Activated CD8-positive, alpha-beta T cell treated with anti-CD3 and anti-CD28 coated beads for 36 hours (primary cell): ENCODE measurements around the gene AKAP12. TPM values are rescaled to one million over a fixed set of nuclear protein-coding genes. Genes with fewer than 3 reads are reported as not detected.

Experiments
- ATAC-seq: fragments of 200-7000 bp; cut with Tn5 transposase; one replicate; pipeline ENCODE4 v1.10.0; 2021; ENCODE audit warnings: mild to moderate bottlenecking, moderate library complexity
- CTCF ChIA-PET: fragments of 350-600 bp; sonication (Branson Sonifier 250); formaldehyde crosslinking; loops from one replicate; lab custom pipeline; 2021; ENCODE audit warnings: antibody characterized with exemption; lab: Charles Lee
- POLR2A ChIA-PET: fragments of 350-600 bp; sonication (Branson Sonifier 250); formaldehyde crosslinking; loops from one replicate; lab custom pipeline; 2021; ENCODE audit warnings: antibody characterized with exemption; lab: Charles Lee
- DNase-seq: peaks from one replicate; pipeline ENCODE4 v3.0.0-alpha.2; 2020
- H3K27ac Mint-ChIP-seq: one replicate; pipeline ENCODE4 v1.8.0; 2021; ENCODE audit warnings: mild to moderate bottlenecking, mixed read lengths
- H3K27me3 Mint-ChIP-seq: one replicate; pipeline ENCODE4 v1.8.0; 2021; ENCODE audit warnings: mixed read lengths
- H3K36me3 Mint-ChIP-seq: one replicate; pipeline ENCODE4 v1.8.0; 2021; ENCODE audit warnings: low read depth, mixed read lengths
- H3K4me1 Mint-ChIP-seq: one replicate; pipeline ENCODE4 v1.8.0; 2021; ENCODE audit warnings: low read depth, mixed read lengths
- H3K4me3 Mint-ChIP-seq: one replicate; pipeline ENCODE4 v1.8.0; 2021; ENCODE audit warnings: mild to moderate bottlenecking, moderate library complexity, mixed read lengths
- H3K9me3 Mint-ChIP-seq: one replicate; pipeline ENCODE4 v1.8.0; 2021; ENCODE audit warnings: mixed read lengths
- intact Hi-C: fragments of 100-400 bp; cut with micrococcal nuclease; formaldehyde crosslinking; loops from one replicate; pipeline ENCODE4 v1.10.0; 2022
- total RNA-seq, 2 experiments: library from RNA; stranded (reverse); gene quantifications; one replicate each; pipeline ENCODE4 v1.2.3, GENCODE V29; 2021
- TF ChIP-seq, protein P1 (sequence below): fragments of 200-600 bp; IDR thresholded peaks from one replicate; pipeline ENCODE4 v1.8.0; 2022; ENCODE audit warnings: antibody characterized with exemption, mild to moderate bottlenecking

The AKAP12 gene
- total RNA-seq, 2 experiments from 2014 or later = 3.2 to 4.0 TPM

DNA sequence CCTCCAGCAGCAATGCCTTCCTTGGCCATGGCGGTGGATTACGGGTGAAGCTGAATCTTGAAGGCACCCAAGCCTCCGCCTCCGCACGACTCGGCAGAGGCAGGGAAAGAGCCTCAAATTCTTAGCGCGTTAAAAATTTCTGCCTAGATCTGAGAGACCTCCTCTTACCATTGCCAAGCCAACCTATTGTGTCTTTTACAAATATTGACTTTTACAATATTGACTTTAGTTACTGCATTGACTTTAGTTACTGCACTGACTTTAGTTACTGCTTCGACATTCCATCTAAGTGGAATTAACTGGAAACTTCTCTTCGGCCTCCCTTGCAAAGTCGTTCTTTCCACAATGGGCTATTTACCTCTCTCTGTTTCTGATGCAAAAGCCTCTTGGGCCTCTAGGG lies 13.8 kb upstream of the AKAP12 start:
- Mint-ChIP-seq H3K9me3 (no peaks in the 10 kb centered on the region), H3K4me1 (peaks cover 13% of the 10 kb centered on the region), H3K27me3 (peaks cover 3% of the 10 kb centered on the region), H3K36me3 (no peaks in the 10 kb centered on the region), H3K27ac (no peak overlapping the region), H3K4me3 (no peak overlapping the region)
- intact Hi-C loops = no loop called here
- ATAC-seq (no peak), DNase-seq (no peak)
- TF ChIP-seq, protein P1, sequence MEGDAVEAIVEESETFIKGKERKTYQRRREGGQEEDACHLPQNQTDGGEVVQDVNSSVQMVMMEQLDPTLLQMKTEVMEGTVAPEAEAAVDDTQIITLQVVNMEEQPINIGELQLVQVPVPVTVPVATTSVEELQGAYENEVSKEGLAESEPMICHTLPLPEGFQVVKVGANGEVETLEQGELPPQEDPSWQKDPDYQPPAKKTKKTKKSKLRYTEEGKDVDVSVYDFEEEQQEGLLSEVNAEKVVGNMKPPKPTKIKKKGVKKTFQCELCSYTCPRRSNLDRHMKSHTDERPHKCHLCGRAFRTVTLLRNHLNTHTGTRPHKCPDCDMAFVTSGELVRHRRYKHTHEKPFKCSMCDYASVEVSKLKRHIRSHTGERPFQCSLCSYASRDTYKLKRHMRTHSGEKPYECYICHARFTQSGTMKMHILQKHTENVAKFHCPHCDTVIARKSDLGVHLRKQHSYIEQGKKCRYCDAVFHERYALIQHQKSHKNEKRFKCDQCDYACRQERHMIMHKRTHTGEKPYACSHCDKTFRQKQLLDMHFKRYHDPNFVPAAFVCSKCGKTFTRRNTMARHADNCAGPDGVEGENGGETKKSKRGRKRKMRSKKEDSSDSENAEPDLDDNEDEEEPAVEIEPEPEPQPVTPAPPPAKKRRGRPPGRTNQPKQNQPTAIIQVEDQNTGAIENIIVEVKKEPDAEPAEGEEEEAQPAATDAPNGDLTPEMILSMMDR = no peak
- ChIA-PET CTCF (no interaction called here), POLR2A (no interaction called here)

DNA sequence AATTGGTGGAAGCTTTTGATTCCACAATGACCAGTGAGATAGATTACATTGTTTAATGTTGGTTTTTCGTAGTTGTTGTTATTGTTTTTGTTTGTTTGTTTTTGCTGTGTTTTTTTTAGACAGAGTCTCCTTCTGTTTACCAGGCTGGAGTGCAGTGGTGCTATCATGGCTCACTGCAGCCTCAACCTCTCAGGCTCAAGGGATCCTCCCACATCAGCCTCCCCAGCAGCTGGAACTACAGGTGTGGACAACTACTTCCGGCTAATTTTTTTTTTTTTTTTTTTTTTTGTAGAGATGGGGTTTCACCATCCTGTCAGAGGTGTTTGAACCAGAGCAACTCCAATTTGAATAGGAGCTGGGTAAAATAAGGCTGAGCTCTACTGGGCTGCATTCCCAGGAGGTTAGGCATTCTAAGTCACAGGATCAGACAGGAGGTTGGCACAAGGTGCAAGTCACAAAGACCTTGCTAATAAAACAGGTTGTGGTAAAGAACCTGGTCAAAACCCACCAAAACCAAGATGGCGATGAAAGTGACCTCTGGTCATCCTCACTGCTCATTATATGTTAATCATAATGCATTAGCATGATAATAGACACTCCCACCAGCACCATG lies 10.9 kb upstream of the AKAP12 start:
- intact Hi-C loops = no loop called here
- H3K36me3 Mint-ChIP-seq = no peaks in the 10 kb centered on the region
- TF ChIP-seq, protein P1 = no peak

DNA sequence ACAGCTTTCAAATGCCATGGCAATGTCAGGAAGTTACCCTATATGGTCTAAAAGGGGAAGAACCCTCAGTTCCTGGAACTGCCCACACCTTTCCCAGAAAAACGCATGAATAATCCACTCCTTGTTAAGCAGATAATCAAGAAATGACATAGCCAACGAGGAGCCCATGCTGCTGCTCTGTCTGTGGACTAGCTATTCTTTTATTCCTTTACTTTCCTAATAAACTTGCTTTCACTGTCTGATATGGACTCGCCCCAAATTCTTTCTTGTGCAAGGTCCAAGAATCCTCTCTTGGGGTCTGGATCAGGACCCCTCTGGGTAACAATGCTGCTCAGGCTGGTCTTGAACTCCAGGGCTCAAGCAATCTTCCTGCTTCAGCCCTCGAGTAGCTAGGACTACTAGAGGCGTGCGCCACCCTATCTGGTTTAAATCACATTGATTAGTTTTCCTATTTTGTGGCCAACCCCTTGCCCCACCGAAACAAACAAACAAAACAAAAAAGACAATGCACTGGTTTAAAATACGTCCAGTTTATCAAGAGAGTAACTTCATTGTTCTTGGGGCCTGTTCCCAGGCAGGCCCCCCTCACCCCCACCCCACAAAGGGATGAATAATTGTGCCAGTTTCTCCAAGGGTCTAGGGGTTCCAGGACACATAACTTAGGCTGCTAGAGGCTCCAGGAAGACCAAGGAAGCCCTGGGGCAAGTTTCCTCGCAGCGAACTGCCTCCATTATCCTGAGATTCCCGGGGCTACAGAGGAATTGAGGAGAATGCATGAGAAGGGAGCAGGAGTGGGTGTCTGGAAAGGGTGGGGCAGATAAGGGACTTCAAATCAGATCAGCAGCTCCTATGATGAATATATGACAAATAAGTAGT lies 10.1 kb upstream of the AKAP12 start:
- peaks cover 7% of the 10 kb centered on the region for H3K27me3 Mint-ChIP-seq
- ATAC-seq = peak; percentile 93
- H3K27ac Mint-ChIP-seq = no peak overlapping the region
- DNase-seq = peak; percentile 91
- H3K36me3 Mint-ChIP-seq = no peaks in the 10 kb centered on the region
- intact Hi-C loops = no loop called here
- POLR2A ChIA-PET = interaction anchor here (1.0 kb wide), 1 partner anchor 18 kb away, joined by 3 read pairs; no protein-coding TSS in a partner anchor
- TF ChIP-seq, protein P1 = no peak
- no peak overlapping the region for H3K4me3 Mint-ChIP-seq
- CTCF ChIA-PET = interaction anchor here (1.6 to 1.9 kb wide), 2 partner anchors 95 kb away, joined by 4 to 6 read pairs; no protein-coding TSS in a partner anchor
- H3K9me3 Mint-ChIP-seq = no peaks in the 10 kb centered on the region
- H3K4me1 Mint-ChIP-seq = peaks cover 13% of the 10 kb centered on the region

More for the DNA sequence above, 10.9 kb upstream of the AKAP12 start:
- H3K4me1 Mint-ChIP-seq = peaks cover 13% of the 10 kb centered on the region
- H3K27me3 Mint-ChIP-seq = peaks cover 5% of the 10 kb centered on the region
- no peaks in the 10 kb centered on the region for H3K9me3 Mint-ChIP-seq
- no peak overlapping the region for H3K4me3 Mint-ChIP-seq
- POLR2A ChIA-PET = interaction anchor here (1.0 kb wide), 1 partner anchor 18 kb away, joined by 3 read pairs; no protein-coding TSS in a partner anchor
- no peak for ATAC-seq
- CTCF ChIA-PET = interaction anchor here (1.9 kb wide), 1 partner anchor 95 kb away, joined by 6 read pairs; no protein-coding TSS in a partner anchor
- DNase-seq = no peak
- no peak overlapping the region for H3K27ac Mint-ChIP-seq

DNA sequence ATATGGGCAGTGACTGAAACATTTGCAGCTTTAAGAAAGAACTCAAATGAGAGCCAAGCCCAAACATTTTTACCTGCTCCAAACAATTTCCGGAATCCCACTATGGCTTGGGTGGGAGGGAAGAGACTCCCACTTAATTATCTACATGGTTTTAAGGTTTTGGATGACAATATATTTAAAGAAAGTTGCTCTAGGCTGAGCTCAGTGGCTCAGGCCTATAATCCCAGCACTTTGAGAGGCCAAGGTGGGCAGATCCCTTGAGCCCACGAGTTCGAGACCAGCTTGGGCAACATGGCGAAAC lies 9.5 kb upstream of the AKAP12 start:
- H3K36me3 Mint-ChIP-seq = no peaks in the 10 kb centered on the region
- ATAC-seq = no peak
- TF ChIP-seq, protein P1 = no peak
- peaks cover 7% of the 10 kb centered on the region for H3K27me3 Mint-ChIP-seq
- H3K4me3 Mint-ChIP-seq = no peak overlapping the region
- DNase-seq = no peak
- ChIA-PET POLR2A (no interaction called here), CTCF (interaction anchor here (1.6 kb wide), 1 partner anchor 94 kb away, joined by 4 read pairs; no protein-coding TSS in a partner anchor)
- H3K4me1 Mint-ChIP-seq = peaks cover 13% of the 10 kb centered on the region
- no peaks in the 10 kb centered on the region for H3K9me3 Mint-ChIP-seq
- no peak overlapping the region for H3K27ac Mint-ChIP-seq
- intact Hi-C loops = no loop called here

DNA sequence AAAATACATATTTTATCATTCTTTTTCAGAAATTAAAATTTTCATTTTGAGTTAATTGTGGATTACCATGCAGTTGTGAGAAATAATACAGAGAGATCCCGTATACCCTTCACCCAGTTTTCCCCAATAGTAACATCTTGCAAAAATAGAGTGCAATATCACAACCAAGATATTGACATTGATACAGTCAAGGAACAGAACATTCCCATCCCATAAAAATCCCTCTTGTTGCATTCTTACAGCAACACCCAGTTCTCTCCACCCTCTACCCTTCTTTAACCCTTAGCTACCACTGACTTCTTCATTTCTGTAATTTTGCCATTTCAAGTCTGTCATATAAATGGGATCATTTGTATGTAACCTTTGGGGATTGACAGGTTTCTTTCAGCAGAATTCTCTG lies 6.9 kb upstream of the AKAP12 start:
- ChIA-PET POLR2A (interaction anchor here (0.6 kb wide), 1 partner anchor 40 kb away, joined by 3 read pairs; no protein-coding TSS in a partner anchor), CTCF (interaction anchor here (2.3 kb wide), 1 partner anchor 91 kb away, joined by 7 read pairs; no protein-coding TSS in a partner anchor)
- DNase-seq (no peak), ATAC-seq (no peak)
- Mint-ChIP-seq H3K36me3 (no peaks in the 10 kb centered on the region), H3K27me3 (peaks cover 13% of the 10 kb centered on the region), H3K9me3 (no peaks in the 10 kb centered on the region), H3K27ac (no peak overlapping the region), H3K4me3 (no peak overlapping the region), H3K4me1 (peaks cover 13% of the 10 kb centered on the region)
- TF ChIP-seq, protein P1 = no peak
- intact Hi-C loops = no loop called here
